ENCODE data around the gene FADS6.

The FADS6 gene

GRCh38 chr17:74853048-74853397, 40.4 kb downstream of the FADS6 start:
- Histone ChIP-seq H3K9me3 (ENCODE audit: control insufficient read depth, insufficient read depth, low read length) (no peaks in the 10 kb centered on the region), H3K4me3 (ENCODE audit: low read length) (peak overlapping the region; percentile 49; the same call in 1 of the 2 replicates), H3K4me1 (ENCODE audit: control insufficient read depth, insufficient read depth, low read length) (peaks cover 3% of the 10 kb centered on the region), H3K27ac (ENCODE audit: low read length) (no peak overlapping the region), H3K27me3 (ENCODE audit: control insufficient read depth, insufficient read depth, low read length) (peaks cover 29% of the 10 kb centered on the region), H3K36me3 (ENCODE audit: control insufficient read depth, insufficient read depth, low read length) (no peaks in the 10 kb centered on the region; the same call in 1 of the 2 replicates)
- no peak for DNase-seq (ENCODE audit: low read depth, low spot score)
- WGBS (ENCODE audit: insufficient coverage, insufficient read length) = no CpG with 5 or more reads among the region's 9 CpGs

- WGBS (ENCODE audit: insufficient coverage, insufficient read length) = no CpG with 5 or more reads among the region's 76 CpGs
- peaks cover 25% of the 10 kb centered on the region; the same call in 1 of the 2 replicates for H3K27me3 ChIP-seq (ENCODE audit: control insufficient read depth, insufficient read depth, low read length)
- no peaks in the 10 kb centered on the region; the same call in 1 of the 2 replicates for H3K36me3 ChIP-seq (ENCODE audit: control insufficient read depth, insufficient read depth, low read length)
- H3K9me3 ChIP-seq (ENCODE audit: control insufficient read depth, insufficient read depth, low read length) = no peaks in the 10 kb centered on the region
- peaks cover 3% of the 10 kb centered on the region for H3K4me1 ChIP-seq (ENCODE audit: control insufficient read depth, insufficient read depth, low read length)
- no peak overlapping the region for H3K27ac ChIP-seq (ENCODE audit: low read length)
- peak; percentile 75 for DNase-seq (ENCODE audit: low read depth, low spot score)
- peak overlapping the region; percentile 49; the same call in 1 of the 2 replicates for H3K4me3 ChIP-seq (ENCODE audit: low read length)
Measured at GRCh38 chr17:74852237-74853047, 41.0 kb downstream of the FADS6 start.

- peaks cover 20% of the 10 kb centered on the region; the same call in 1 of the 2 replicates for H3K27me3 ChIP-seq (ENCODE audit: control insufficient read depth, insufficient read depth, low read length)
- no peak overlapping the region for H3K4me3 ChIP-seq (ENCODE audit: low read length)
- peaks cover 3% of the 10 kb centered on the region for H3K4me1 ChIP-seq (ENCODE audit: control insufficient read depth, insufficient read depth, low read length)
- H3K27ac ChIP-seq (ENCODE audit: low read length) = no peak overlapping the region
- no peaks in the 10 kb centered on the region; the same call in 1 of the 2 replicates for H3K36me3 ChIP-seq (ENCODE audit: control insufficient read depth, insufficient read depth, low read length)
- no CpG with 5 or more reads among the region's 29 CpGs for WGBS (ENCODE audit: insufficient coverage, insufficient read length)
- DNase-seq (ENCODE audit: low read depth, low spot score) = no peak
- H3K9me3 ChIP-seq (ENCODE audit: control insufficient read depth, insufficient read depth, low read length) = no peaks in the 10 kb centered on the region
Measured at GRCh38 chr17:74851612-74852236, 41.7 kb downstream of the FADS6 start.

GRCh38 chr17:74850914-74851313, 42.5 kb downstream of the FADS6 start:
- no peak overlapping the region for H3K27ac ChIP-seq (ENCODE audit: low read length)
- H3K27me3 ChIP-seq (ENCODE audit: control insufficient read depth, insufficient read depth, low read length) = peaks cover 18% of the 10 kb centered on the region; the same call in 1 of the 2 replicates
- no peak for DNase-seq (ENCODE audit: low read depth, low spot score)

GRCh38 chr17:74850310-74850709, 43.1 kb downstream of the FADS6 start:
- H3K27me3 ChIP-seq (ENCODE audit: control insufficient read depth, insufficient read depth, low read length) = peaks cover 16% of the 10 kb centered on the region; the same call in 1 of the 2 replicates
- no peak overlapping the region for H3K27ac ChIP-seq (ENCODE audit: low read length)
- H3K9me3 ChIP-seq (ENCODE audit: control insufficient read depth, insufficient read depth, low read length) = no peaks in the 10 kb centered on the region
- DNase-seq (ENCODE audit: low read depth, low spot score) = no peak
- H3K4me1 ChIP-seq (ENCODE audit: control insufficient read depth, insufficient read depth, low read length) = peaks cover 3% of the 10 kb centered on the region
- no peak overlapping the region for H3K4me3 ChIP-seq (ENCODE audit: low read length)
- WGBS (ENCODE audit: insufficient coverage, insufficient read length) = no CpG with 5 or more reads among the region's 17 CpGs
- H3K36me3 ChIP-seq (ENCODE audit: control insufficient read depth, insufficient read depth, low read length) = no peaks in the 10 kb centered on the region; the same call in 1 of the 2 replicates

More at GRCh38 chr17:74850914-74851313, 42.5 kb downstream of the FADS6 start:
- Histone ChIP-seq H3K4me1 (ENCODE audit: control insufficient read depth, insufficient read depth, low read length) (peaks cover 3% of the 10 kb centered on the region), H3K4me3 (ENCODE audit: low read length) (no peak overlapping the region), H3K36me3 (ENCODE audit: control insufficient read depth, insufficient read depth, low read length) (no peaks in the 10 kb centered on the region; the same call in 1 of the 2 replicates), H3K9me3 (ENCODE audit: control insufficient read depth, insufficient read depth, low read length) (no peaks in the 10 kb centered on the region)
- WGBS (ENCODE audit: insufficient coverage, insufficient read length) = no CpG with 5 or more reads among the region's 3 CpGs

- no CpG with 5 or more reads among the region's 9 CpGs for WGBS (ENCODE audit: insufficient coverage, insufficient read length)
- H3K27me3 ChIP-seq (ENCODE audit: control insufficient read depth, insufficient read depth, low read length) = peaks cover 17% of the 10 kb centered on the region
Measured at GRCh38 chr17:74848656-74849399, 44.6 kb downstream of the FADS6 start.

GRCh38 chr17:74846621-74847020, 46.8 kb downstream of the FADS6 start:
- Histone ChIP-seq H3K27ac (ENCODE audit: low read length) (no peak overlapping the region), H3K36me3 (ENCODE audit: control insufficient read depth, insufficient read depth, low read length) (no peaks in the 10 kb centered on the region; the same call in 1 of the 2 replicates), H3K9me3 (ENCODE audit: control insufficient read depth, insufficient read depth, low read length) (no peaks in the 10 kb centered on the region), H3K4me1 (ENCODE audit: control insufficient read depth, insufficient read depth, low read length) (0 out of 2 replicates have a peak, but pooled peaks cover 3% of the 10 kb centered on the region), H3K27me3 (ENCODE audit: control insufficient read depth, insufficient read depth, low read length) (peaks cover 21% of the 10 kb centered on the region), H3K4me3 (ENCODE audit: low read length) (no peak overlapping the region)
- DNase-seq (ENCODE audit: low read depth, low spot score) = no peak
- no CpG with 5 or more reads among the region's 16 CpGs for WGBS (ENCODE audit: insufficient coverage, insufficient read length)

More at GRCh38 chr17:74848656-74849399, 44.6 kb downstream of the FADS6 start:
- no peak for DNase-seq (ENCODE audit: low read depth, low spot score)
- Histone ChIP-seq H3K4me3 (ENCODE audit: low read length) (no peak overlapping the region), H3K9me3 (ENCODE audit: control insufficient read depth, insufficient read depth, low read length) (no peaks in the 10 kb centered on the region), H3K36me3 (ENCODE audit: control insufficient read depth, insufficient read depth, low read length) (no peaks in the 10 kb centered on the region; the same call in 1 of the 2 replicates), H3K4me1 (ENCODE audit: control insufficient read depth, insufficient read depth, low read length) (peaks cover 3% of the 10 kb centered on the region), H3K27ac (ENCODE audit: low read length) (no peak overlapping the region)

GRCh38 chr17:74843352-74843627, 50.1 kb downstream of the FADS6 start:
- WGBS (ENCODE audit: insufficient coverage, insufficient read length) = no CpG with 5 or more reads among the region's 26 CpGs
- Histone ChIP-seq H3K4me1 (ENCODE audit: control insufficient read depth, insufficient read depth, low read length) (peaks cover 3% of the 10 kb centered on the region), H3K27me3 (ENCODE audit: control insufficient read depth, insufficient read depth, low read length) (peaks cover 13% of the 10 kb centered on the region), H3K27ac (ENCODE audit: low read length) (no peak overlapping the region), H3K9me3 (ENCODE audit: control insufficient read depth, insufficient read depth, low read length) (no peaks in the 10 kb centered on the region), H3K36me3 (ENCODE audit: control insufficient read depth, insufficient read depth, low read length) (no peaks in the 10 kb centered on the region), H3K4me3 (ENCODE audit: low read length) (peak overlapping the region; percentile 15)
- DNase-seq (ENCODE audit: low read depth, low spot score) = no peak

GRCh38 chr17:74842599-74843351, 50.7 kb downstream of the FADS6 start:
- DNase-seq (ENCODE audit: low read depth, low spot score) = no peak

More at GRCh38 chr17:74842599-74843351, 50.7 kb downstream of the FADS6 start:
- Histone ChIP-seq H3K36me3 (ENCODE audit: control insufficient read depth, insufficient read depth, low read length) (no peaks in the 10 kb centered on the region), H3K9me3 (ENCODE audit: control insufficient read depth, insufficient read depth, low read length) (no peaks in the 10 kb centered on the region), H3K4me3 (ENCODE audit: low read length) (peak overlapping the region; percentile 60; the same call in 1 of the 2 replicates), H3K27ac (ENCODE audit: low read length) (no peak overlapping the region), H3K4me1 (ENCODE audit: control insufficient read depth, insufficient read depth, low read length) (peaks cover 3% of the 10 kb centered on the region), H3K27me3 (ENCODE audit: control insufficient read depth, insufficient read depth, low read length) (peaks cover 13% of the 10 kb centered on the region)
- WGBS (ENCODE audit: insufficient coverage, insufficient read length) = no CpG with 5 or more reads among the region's 88 CpGs
